ENCODE data around the gene REST.
"Not testable (repeated sequence)": the region's sequence is repeated elsewhere in the genome, so short reads cannot be mapped to it uniquely, and the experiment has no call there.

The REST gene, protein sequence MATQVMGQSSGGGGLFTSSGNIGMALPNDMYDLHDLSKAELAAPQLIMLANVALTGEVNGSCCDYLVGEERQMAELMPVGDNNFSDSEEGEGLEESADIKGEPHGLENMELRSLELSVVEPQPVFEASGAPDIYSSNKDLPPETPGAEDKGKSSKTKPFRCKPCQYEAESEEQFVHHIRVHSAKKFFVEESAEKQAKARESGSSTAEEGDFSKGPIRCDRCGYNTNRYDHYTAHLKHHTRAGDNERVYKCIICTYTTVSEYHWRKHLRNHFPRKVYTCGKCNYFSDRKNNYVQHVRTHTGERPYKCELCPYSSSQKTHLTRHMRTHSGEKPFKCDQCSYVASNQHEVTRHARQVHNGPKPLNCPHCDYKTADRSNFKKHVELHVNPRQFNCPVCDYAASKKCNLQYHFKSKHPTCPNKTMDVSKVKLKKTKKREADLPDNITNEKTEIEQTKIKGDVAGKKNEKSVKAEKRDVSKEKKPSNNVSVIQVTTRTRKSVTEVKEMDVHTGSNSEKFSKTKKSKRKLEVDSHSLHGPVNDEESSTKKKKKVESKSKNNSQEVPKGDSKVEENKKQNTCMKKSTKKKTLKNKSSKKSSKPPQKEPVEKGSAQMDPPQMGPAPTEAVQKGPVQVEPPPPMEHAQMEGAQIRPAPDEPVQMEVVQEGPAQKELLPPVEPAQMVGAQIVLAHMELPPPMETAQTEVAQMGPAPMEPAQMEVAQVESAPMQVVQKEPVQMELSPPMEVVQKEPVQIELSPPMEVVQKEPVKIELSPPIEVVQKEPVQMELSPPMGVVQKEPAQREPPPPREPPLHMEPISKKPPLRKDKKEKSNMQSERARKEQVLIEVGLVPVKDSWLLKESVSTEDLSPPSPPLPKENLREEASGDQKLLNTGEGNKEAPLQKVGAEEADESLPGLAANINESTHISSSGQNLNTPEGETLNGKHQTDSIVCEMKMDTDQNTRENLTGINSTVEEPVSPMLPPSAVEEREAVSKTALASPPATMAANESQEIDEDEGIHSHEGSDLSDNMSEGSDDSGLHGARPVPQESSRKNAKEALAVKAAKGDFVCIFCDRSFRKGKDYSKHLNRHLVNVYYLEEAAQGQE

GRCh38 chr4:56907489-56908205, at the start of gene REST:
Gene REST, plus strand, starts transcription at chr4:56907900. Its CDS starts 2,739 bp downstream, at chr4:56910639.
- peak; percentile 52 for DNase-seq (ENCODE audit: insufficient read length, low spot score)
- FAIRE-seq: no peak

DNA sequence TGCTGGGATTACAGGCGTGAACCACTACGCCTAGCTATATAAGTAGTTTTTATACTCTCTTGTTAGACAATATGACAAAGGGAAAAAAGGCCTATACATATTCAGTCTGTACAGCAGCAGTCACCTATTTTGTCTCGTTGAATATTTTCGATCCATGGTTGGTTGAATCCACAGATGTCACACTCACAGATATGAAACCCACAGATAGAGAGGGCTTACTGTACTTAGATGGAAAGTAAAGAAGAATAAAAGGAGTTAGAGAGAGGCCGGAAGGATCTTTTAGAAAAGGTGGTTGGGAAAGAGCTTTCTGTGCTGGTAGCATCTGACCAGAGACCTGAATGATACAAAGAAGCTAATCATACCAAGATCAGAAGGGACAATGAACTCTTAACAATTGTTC, 47.9 kb upstream of the REST start:
- FAIRE-seq: no peak
- DNase-seq (ENCODE audit: insufficient read length, low spot score): no peak

- DNase-seq (ENCODE audit: insufficient read length, low spot score) (no peak), FAIRE-seq (no peak)
Measured at GRCh38 chr4:56860781-56861180, 46.9 kb upstream of the REST start.

- no peak for FAIRE-seq
- DNase-seq (ENCODE audit: insufficient read length, low spot score): no peak
Measured at GRCh38 chr4:56861360-56861759, 46.3 kb upstream of the REST start.

GRCh38 chr4:56863441-56864139, 44.1 kb upstream of the REST start:
- no peak for DNase-seq (ENCODE audit: insufficient read length, low spot score)
- no peak for FAIRE-seq

DNA sequence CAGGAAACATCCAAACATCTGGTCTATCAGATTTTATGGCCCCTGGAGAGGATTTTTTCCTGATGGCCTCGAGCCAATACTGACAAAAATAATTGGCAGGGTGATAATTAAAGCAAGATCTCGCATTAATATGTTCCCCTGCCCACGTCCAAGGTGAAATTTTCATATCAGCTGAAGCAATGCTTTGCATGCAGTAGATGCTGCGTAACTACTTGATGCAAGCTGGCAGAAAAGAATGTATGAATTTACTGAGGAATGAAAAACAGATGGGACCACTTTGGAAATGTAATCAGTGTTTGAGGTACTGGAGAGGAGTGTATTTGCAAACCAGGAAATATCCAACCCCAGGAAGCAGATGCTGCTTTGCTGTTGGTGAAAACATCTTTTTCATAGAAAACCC, 36.8 kb upstream of the REST start:
- no peak for FAIRE-seq
- no peak for DNase-seq (ENCODE audit: insufficient read length, low spot score)

GRCh38 chr4:56871371-56871866, 36.3 kb upstream of the REST start:
- FAIRE-seq (no peak), DNase-seq (ENCODE audit: insufficient read length, low spot score) (no peak)

- DNase-seq (ENCODE audit: insufficient read length, low spot score) (no peak), FAIRE-seq (no peak)
Measured at GRCh38 chr4:56874166-56874565, 33.5 kb upstream of the REST start.

DNA sequence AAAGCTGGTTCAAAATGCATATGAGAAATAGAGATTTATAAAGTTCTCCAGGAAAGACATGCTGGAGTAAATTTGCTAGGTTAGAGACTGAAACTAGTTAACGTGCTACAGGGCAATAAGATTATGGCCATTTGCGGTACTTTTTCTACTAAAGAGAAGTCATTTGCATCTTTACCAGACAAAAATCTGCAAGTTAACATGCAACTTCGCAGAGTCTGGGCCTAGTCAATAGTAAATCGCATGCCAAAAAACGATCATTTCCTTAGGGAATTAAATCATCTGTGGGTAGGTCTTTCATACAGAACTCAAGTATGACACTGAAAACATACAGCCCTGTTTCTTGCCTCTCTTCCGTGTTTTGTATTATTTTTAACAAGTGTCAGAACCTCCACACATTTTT, 32.8 kb upstream of the REST start:
- FAIRE-seq (no peak), DNase-seq (ENCODE audit: insufficient read length, low spot score) (no peak)

DNA sequence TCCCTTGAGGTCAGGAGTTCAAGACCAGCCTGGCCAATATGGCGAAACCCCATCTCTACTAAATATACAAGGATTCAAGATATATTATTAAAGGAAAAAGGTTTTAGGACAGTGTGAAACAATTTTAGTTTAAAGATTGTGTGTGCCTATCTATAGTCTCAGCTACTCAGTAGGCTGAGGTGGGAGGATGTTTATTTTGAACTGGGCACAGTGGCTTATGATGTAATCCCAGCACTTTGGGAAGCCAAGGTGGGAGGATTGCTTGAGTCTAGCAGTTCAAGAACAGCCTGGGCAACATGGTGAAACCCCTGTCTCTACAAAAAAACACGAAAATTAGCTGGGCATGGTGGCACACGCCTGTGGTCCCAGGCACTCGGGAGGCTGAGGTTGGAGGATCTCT, 31.4 kb upstream of the REST start:
- no peak for FAIRE-seq
- no peak for DNase-seq (ENCODE audit: insufficient read length, low spot score)

DNA sequence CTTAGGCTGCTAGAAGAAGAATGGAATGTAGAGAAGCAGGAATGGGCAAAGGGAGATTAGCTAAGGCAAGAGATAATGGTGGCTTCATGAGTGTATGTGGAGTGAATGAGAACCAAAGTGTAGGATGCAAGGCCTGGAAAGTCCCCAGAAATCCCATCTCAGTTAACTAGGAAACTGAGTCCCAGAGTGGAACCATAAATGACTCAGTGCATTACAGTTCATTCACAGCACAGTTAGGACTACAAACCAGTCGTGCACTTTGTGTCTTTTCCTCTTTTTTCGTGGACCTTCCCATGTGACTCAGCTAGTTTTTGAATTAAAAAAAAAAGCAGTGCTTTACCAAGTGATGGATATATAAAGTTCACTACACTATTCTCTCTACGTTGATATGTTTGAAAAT, 27.7 kb upstream of the REST start:
- DNase-seq (ENCODE audit: insufficient read length, low spot score) (no peak), FAIRE-seq (no peak)

DNA sequence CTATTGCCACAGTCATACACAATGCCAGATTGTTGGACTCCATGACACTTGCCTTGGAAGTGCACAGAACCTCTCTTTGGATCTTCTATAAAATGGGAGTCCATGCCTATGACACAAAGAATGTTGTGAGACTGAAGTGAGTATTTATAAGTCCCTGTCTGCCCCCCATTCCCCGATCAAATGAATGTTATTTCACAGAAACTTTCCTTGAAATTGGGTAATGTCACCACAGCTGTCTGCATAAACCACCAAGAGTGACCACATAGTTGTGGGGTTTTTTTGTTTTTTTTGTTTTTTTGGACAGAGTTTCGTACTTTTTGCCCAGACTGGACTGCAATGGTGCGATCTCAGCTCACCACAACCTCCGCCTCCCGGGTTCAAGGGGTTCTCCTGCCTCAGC, 27.1 kb upstream of the REST start:
- no peak for FAIRE-seq
- DNase-seq (ENCODE audit: insufficient read length, low spot score): no peak

DNA sequence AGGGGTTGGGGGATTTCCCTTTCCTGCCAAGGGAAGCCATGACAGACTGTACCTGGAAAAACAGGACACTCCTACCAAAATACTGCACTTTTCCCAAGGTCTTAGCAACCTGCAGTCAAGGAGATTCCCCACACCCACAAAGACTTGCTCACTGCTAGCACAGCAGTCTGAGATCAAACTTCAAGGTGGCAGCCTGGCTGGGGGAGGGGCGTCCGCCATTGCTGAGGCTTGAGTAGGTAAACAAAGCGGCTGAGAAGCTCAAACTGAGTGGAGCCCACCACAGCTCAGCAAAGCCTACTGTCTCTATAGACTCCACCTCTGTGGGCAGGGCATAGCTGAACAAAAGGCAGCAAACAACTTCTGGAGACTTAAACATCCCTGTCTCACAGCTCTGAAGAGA, 23.2 kb upstream of the REST start:
- not testable (repeated sequence) for DNase-seq (ENCODE audit: insufficient read length, low spot score); FAIRE-seq

DNA sequence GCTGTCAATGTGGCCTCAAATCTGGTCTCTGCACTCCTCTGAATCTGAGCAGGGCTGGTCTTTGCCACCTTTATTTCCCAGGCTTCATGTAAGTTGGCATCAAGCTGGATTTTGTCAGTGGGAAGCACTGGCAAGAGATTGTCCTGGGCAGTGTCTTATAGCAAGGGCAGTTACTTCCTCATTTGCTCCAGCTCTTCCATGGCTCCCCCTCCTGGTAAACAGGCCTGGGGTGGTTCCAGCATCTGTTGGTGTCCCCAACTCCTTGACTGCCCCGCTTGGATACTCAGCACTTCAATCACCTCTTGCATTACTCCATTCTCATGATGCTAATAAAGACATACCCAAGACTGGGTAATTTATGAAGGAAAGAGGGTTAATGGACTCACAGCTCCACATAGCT, 15.0 kb upstream of the REST start:
- FAIRE-seq (no peak), DNase-seq (ENCODE audit: insufficient read length, low spot score) (no peak)

- not testable (repeated sequence) for DNase-seq (ENCODE audit: insufficient read length, low spot score); FAIRE-seq
Measured at GRCh38 chr4:56897842-56898241, 9.9 kb upstream of the REST start.

DNA sequence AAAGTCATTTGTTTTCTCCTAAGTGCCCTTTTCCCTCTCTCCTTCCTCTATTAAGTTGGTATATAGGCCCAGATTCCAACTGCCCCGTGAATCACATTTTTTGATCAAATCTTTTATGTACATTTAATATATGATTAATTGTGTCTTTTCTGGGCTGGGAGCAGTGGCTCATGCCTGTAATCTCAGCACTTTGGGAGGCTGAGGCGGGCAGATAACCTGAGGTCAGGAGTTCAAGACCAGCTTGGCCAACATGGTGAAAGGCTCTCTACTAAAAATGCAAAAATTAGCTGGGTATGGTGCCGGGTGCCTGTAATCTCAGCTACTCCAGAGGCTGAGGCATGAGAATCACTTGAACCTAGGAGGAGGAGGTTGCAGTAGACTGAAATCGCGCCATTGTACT, 7.5 kb upstream of the REST start:
- not testable (repeated sequence) for DNase-seq (ENCODE audit: insufficient read length, low spot score); FAIRE-seq

DNA sequence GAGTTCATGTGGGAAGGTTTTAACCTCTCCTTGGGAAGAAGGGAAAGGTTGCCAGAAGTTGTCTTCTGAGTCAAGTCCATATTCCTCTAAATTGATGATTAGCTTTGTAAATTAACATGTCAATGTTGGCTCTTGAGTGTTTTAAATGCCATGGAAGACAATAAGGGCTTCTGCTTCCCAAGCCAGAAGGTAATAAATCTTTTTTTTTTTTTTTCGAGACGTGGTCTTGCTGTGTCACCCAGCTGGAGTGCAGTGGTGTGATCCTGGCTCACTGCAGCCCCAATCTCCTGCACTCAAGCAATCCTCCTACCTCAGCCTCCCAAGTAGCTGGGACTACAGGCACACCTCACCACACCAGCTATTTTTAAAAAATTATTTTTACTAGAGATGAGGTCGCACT, 5.0 kb upstream of the REST start:
- DNase-seq (ENCODE audit: insufficient read length, low spot score) (no peak), FAIRE-seq (no peak)

GRCh38 chr4:56905796-56906195, 1.9 kb upstream of the REST start:
- DNase-seq (ENCODE audit: insufficient read length, low spot score) (no peak), FAIRE-seq (no peak)

DNA sequence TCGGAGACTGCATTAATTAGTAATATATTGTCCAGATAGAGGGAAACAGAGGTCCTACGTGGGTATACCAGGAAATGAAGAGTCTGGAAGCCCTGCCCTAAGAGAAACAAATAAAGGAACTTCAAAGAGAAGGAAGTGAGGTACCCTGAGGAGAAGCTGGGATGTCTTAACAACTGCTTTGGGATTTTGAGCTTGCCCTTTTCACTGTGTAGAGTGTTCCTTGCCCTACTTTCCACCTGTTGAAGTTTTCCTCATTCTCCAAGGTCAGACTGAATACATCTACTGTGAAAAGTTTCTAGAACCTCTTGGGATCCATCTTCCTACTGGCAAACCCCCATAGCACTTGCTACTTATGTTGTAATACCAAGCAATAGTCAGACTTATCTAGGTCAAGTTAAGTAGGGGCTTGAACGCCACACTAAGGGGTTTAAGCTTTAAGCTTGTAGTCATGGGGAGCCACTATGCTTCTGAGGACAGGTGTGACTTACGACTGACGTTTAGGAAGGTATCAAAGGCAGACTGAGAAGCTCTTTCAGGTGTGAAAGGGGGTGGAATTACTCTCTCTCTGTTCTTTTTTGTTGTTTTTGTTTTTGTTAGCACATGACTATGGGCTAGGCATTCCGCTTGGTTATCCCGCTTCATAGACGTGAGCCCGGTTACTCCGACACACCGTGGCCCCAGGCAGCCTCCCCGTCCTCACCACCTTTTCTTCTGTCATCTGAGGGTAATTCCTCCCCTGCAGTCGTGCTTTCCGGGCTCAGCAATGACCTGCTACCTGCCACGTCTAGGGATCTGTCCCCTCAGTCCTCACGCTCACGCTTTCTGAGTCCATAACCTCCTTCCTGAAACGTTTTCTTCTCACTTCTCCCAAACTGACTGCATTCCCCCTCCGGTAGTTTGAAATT, 959 bp upstream of the REST start:
- DNase-seq (ENCODE audit: insufficient read length, low spot score) (no peak), FAIRE-seq (no peak)
